PC-9 (cell line): ENCODE data around the gene PBX3. TPM values are rescaled to one million over a fixed set of nuclear protein-coding genes. Genes with fewer than 3 reads are reported as not detected.

Experiments used
- BruUV-seq: library from RNA; stranded (reverse); fragments of 400-500 nt; replicated peaks from 2 replicates; lab custom pipeline; 2021; lab: Mats Ljungman, UMichigan
- CTCF ChIA-PET: fragments of 300-600 bp; sonication (Branson Sonifier 250); formaldehyde crosslinking; loops from one replicate; lab custom pipeline; 2022; ENCODE audit warnings: antibody characterized with exemption; lab: Charles Lee
- POLR2A ChIA-PET: fragments of 300-600 bp; sonication (Branson Sonifier 250); formaldehyde crosslinking; loops from one replicate; lab custom pipeline; 2022; ENCODE audit warnings: antibody characterized with exemption; ENCODE audit not compliant: unreplicated experiment; lab: Charles Lee
- DNase-seq, 2 experiments: peaks; one replicate each; pipeline versions ENCODE4 v3.0.0 to v3.0.0-alpha.2; 2015 to 2022; ENCODE audit warnings: mixed read lengths in 1 of 2
- H2AFZ ChIP-seq: fragments of 200-600 bp; sonication (generic); 2 replicates; pipeline ENCODE4 v1.8.1; 2017; ENCODE audit warnings: antibody characterized with exemption
- H3F3A ChIP-seq: fragments of 200-600 bp; sonication (generic); 2 replicates; pipeline ENCODE4 v1.8.1; 2017; ENCODE audit warnings: antibody characterized with exemption, mild to moderate bottlenecking, low read depth; ENCODE audit not compliant: insufficient read depth
- H3K27ac ChIP-seq: fragments of 200-600 bp; sonication (generic); 2 replicates; pipeline ENCODE4 v1.6.1; 2016; ENCODE audit warnings: mixed run types
- H3K27me3 ChIP-seq: fragments of 200-600 bp; sonication (generic); 2 replicates; pipeline ENCODE4 v1.6.1; 2016; ENCODE audit warnings: low read depth, mixed run types; ENCODE audit not compliant: insufficient read depth
- H3K36me3 ChIP-seq: fragments of 200-600 bp; sonication (generic); 2 replicates; pipeline ENCODE4 v1.6.1; 2016; ENCODE audit warnings: low read depth, mixed run types
- H3K4me1 ChIP-seq: fragments of 200-600 bp; sonication (generic); replicated peaks from 2 replicates; pipeline ENCODE4 v1.6.1; 2016; ENCODE audit warnings: mixed run types; ENCODE audit not compliant: insufficient read depth
- H3K4me2 ChIP-seq: fragments of 200-600 bp; sonication (generic); 2 replicates; pipeline ENCODE4 v1.6.1; 2017; ENCODE audit warnings: mixed run types
- H3K4me3 ChIP-seq: fragments of 200-600 bp; sonication (generic); 2 replicates; pipeline ENCODE4 v1.6.1; 2016; ENCODE audit warnings: mixed run types
- H3K79me2 ChIP-seq: fragments of 200-600 bp; sonication (generic); 2 replicates; pipeline ENCODE4 v1.6.1; 2017; ENCODE audit warnings: low read depth, mixed run types
- H3K9me2 ChIP-seq: fragments of 200-600 bp; sonication (generic); 2 replicates; pipeline ENCODE4 v1.8.1; 2017; ENCODE audit warnings: mild to moderate bottlenecking; ENCODE audit not compliant: insufficient read depth
- H3K9me3 ChIP-seq: fragments of 200-600 bp; sonication (generic); 2 replicates; pipeline ENCODE4 v1.8.1; 2016; ENCODE audit warnings: low read depth; ENCODE audit not compliant: insufficient read depth
- H4K20me1 ChIP-seq: fragments of 200-600 bp; sonication (generic); 2 replicates; pipeline ENCODE4 v1.8.1; 2017; ENCODE audit not compliant: insufficient read depth
- CTCF ChIP-seq: fragments of 200-600 bp; sonication (generic); conservative IDR thresholded peaks from 2 replicates; pipeline ENCODE4 v1.6.1; 2017; ENCODE audit warnings: mixed run types, antibody characterized with exemption, mild to moderate bottlenecking, moderate library complexity
- EZH2 ChIP-seq: fragments of 200-600 bp; sonication (generic); IDR thresholded peaks from 2 replicates; pipeline ENCODE4 v1.8.0; 2017; ENCODE audit warnings: antibody characterized with exemption, low read depth
- intact Hi-C: fragments of 100-400 bp; cut with micrococcal nuclease; formaldehyde crosslinking; loops from one replicate; pipeline ENCODE4 v1.10.0; 2022; ENCODE audit not compliant: unreplicated experiment
- total RNA-seq: library from RNA; stranded (reverse); gene quantifications from 2 replicates; pipeline ENCODE4 v1.2.3, GENCODE V29; 2021

PBX3 gene
- total RNA-seq, 1 experiment from 2014 or later: 18.3 TPM

GRCh38 chr9:125795970-125796596 lies 48.9 kb downstream of the PBX3 start:
- BruUV-seq: no TSS peak
- POLR2A ChIA-PET: no interaction called here

GRCh38 chr9:125797930-125798329 lies 50.8 kb downstream of the PBX3 start:
- H4K20me1 ChIP-seq: no peaks in the 10 kb centered on the region
- H3K9me2 ChIP-seq: no peaks in the 10 kb centered on the region
- BruUV-seq: no TSS peak
- no peak overlapping the region for H3K27ac ChIP-seq
- H3K27me3 ChIP-seq: no peaks in the 10 kb centered on the region
- no peaks in the 10 kb centered on the region for H3K4me1 ChIP-seq
- H3K4me3 ChIP-seq: no peak overlapping the region
- no peaks in the 10 kb centered on the region for H3K9me3 ChIP-seq
- H3K36me3 ChIP-seq: no peaks in the 10 kb centered on the region
- TF ChIP-seq EZH2 (no peak), CTCF (no peak)
- H3F3A ChIP-seq: no peaks in the 10 kb centered on the region
- no peak for DNase-seq
- H2AFZ ChIP-seq: no peak overlapping the region
- intact Hi-C loops: no loop called here
- POLR2A ChIA-PET: no interaction called here
- no peak overlapping the region for H3K4me2 ChIP-seq
- H3K79me2 ChIP-seq: no peaks in the 10 kb centered on the region
- CTCF ChIA-PET: no interaction called here

More at GRCh38 chr9:125795970-125796596, 48.9 kb downstream of the PBX3 start:
- Histone ChIP-seq H3K27ac (no peak overlapping the region), H3K27me3 (no peaks in the 10 kb centered on the region), H3F3A (no peaks in the 10 kb centered on the region), H4K20me1 (no peaks in the 10 kb centered on the region), H3K4me3 (no peak overlapping the region), H3K36me3 (no peaks in the 10 kb centered on the region), H3K9me3 (no peaks in the 10 kb centered on the region), H3K79me2 (no peaks in the 10 kb centered on the region), H3K4me2 (no peak overlapping the region), H3K9me2 (no peaks in the 10 kb centered on the region), H3K4me1 (no peaks in the 10 kb centered on the region), H2AFZ (no peak overlapping the region)
- CTCF ChIA-PET: no interaction called here
- TF ChIP-seq CTCF (no peak), EZH2 (no peak)
- intact Hi-C loops: no loop called here
- no peak for DNase-seq

GRCh38 chr9:125803526-125803925 lies 56.4 kb downstream of the PBX3 start:
- Histone ChIP-seq H3F3A (no peaks in the 10 kb centered on the region), H3K4me1 (no peaks in the 10 kb centered on the region), H3K27ac (no peak overlapping the region), H3K36me3 (no peaks in the 10 kb centered on the region), H3K9me3 (no peaks in the 10 kb centered on the region), H4K20me1 (no peaks in the 10 kb centered on the region), H3K4me3 (no peak overlapping the region), H3K27me3 (no peaks in the 10 kb centered on the region), H3K79me2 (no peaks in the 10 kb centered on the region), H3K4me2 (no peak overlapping the region), H3K9me2 (no peaks in the 10 kb centered on the region), H2AFZ (no peak overlapping the region)
- ChIA-PET POLR2A (interaction anchor here (0.6 kb wide), 1 partner anchor 97 kb away, joined by 9 read pairs; no protein-coding TSS in a partner anchor), CTCF (no interaction called here)
- BruUV-seq: no TSS peak
- TF ChIP-seq EZH2 (no peak), CTCF (no peak)
- no peak for DNase-seq
- intact Hi-C loops: no loop called here
